NT2/D1 (cell line): ENCODE measurements around the gene TMEM51.
"Not testable (repeated sequence)": the region's sequence is repeated elsewhere in the genome, so short reads cannot be mapped to it uniquely, and the experiment has no call there.

Source experiments
- DNase-seq: peaks from one replicate; pipeline ENCODE4 v3.0.0-alpha.2; 2011; ENCODE audit warnings: low read depth, low spot score
- H3K27me3 ChIP-seq: 2 replicates; pipeline ENCODE4 v1.6.0; 2011; ENCODE audit warnings: mild to moderate bottlenecking; ENCODE audit not compliant: insufficient read length, insufficient read depth
- H3K36me3 ChIP-seq: 2 replicates; pipeline ENCODE4 v1.6.1; 2011; ENCODE audit warnings: mild to moderate bottlenecking, low read length, mixed read lengths; ENCODE audit not compliant: insufficient read depth, insufficient read length
- H3K4me1 ChIP-seq: 2 replicates; pipeline ENCODE4 v1.5.1; 2011; ENCODE audit not compliant: insufficient read depth, insufficient read length
- H3K4me3 ChIP-seq: 2 replicates; pipeline ENCODE4 v1.5.1; 2011; ENCODE audit warnings: low read depth; ENCODE audit not compliant: insufficient read length
- H3K9ac ChIP-seq: 2 replicates; pipeline ENCODE4 v1.6.0; 2011; ENCODE audit warnings: low read depth; ENCODE audit not compliant: insufficient read length
- H3K9me3 ChIP-seq: 2 replicates; pipeline ENCODE4 v1.5.1; 2011; ENCODE audit warnings: mild to moderate bottlenecking, low read length; ENCODE audit not compliant: insufficient read depth
- SUZ12 ChIP-seq: IDR thresholded peaks from 2 replicates; pipeline ENCODE4 v1.6.1; 2011; ENCODE audit not compliant: insufficient read length, insufficient read depth; ENCODE audit errors: extremely low read depth
- YY1 ChIP-seq: IDR thresholded peaks from 2 replicates; pipeline ENCODE4 v1.6.1; 2011; ENCODE audit not compliant: insufficient read length, insufficient read depth
- ZNF274 ChIP-seq: IDR thresholded peaks from 2 replicates; pipeline ENCODE4 v1.6.1; 2011; ENCODE audit warnings: mild to moderate bottlenecking, low read depth, low read length

Gene TMEM51

DNA sequence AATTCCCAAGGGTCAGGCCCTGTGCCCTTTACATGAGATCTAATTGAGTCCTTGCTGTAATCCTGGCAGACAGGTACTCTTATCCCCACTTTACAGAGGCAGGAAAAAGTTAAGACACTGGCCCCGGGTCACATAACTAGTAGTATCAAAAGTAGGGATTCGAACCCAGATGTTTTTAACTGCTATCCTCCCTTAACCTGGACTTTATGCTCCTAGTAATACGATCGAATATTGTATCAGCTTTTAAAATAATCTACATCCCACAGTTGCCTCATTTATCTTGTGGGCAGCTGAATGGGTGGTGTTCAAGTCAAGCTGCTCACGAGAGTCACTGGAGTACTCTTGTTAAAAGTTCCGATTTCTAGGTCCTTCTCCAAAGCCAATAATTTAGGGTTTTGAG lies 25.5 kb upstream of the TMEM51 start:
- no peak for DNase-seq

GRCh38 chr1:15128520-15129313 lies 24.8 kb upstream of the TMEM51 start:
- TF ChIP-seq YY1 = no peak
- TF ChIP-seq ZNF274 = no peak
- no peak for TF ChIP-seq SUZ12
- no peaks in the 10 kb centered on the region for H3K36me3 ChIP-seq
- H3K9ac ChIP-seq = no peak overlapping the region
- peaks cover 3% of the 10 kb centered on the region for H3K4me1 ChIP-seq
- peaks cover 5% of the 10 kb centered on the region; the same call in 1 of the 2 replicates for H3K9me3 ChIP-seq
- no peak overlapping the region for H3K4me3 ChIP-seq
- peak; percentile 39 for DNase-seq
- no peaks in the 10 kb centered on the region for H3K27me3 ChIP-seq

More for the DNA sequence above, 25.5 kb upstream of the TMEM51 start:
- H3K9me3 ChIP-seq = peaks cover 5% of the 10 kb centered on the region; the same call in 1 of the 2 replicates
- H3K27me3 ChIP-seq = no peaks in the 10 kb centered on the region
- no peak overlapping the region for H3K9ac ChIP-seq
- TF ChIP-seq SUZ12 = no peak
- no peak for TF ChIP-seq YY1
- no peak for TF ChIP-seq ZNF274
- H3K36me3 ChIP-seq = no peaks in the 10 kb centered on the region
- H3K4me1 ChIP-seq = peaks cover 3% of the 10 kb centered on the region
- no peak overlapping the region for H3K4me3 ChIP-seq

GRCh38 chr1:15129944-15130343 lies 23.6 kb upstream of the TMEM51 start:
- TF ChIP-seq ZNF274 = no peak
- no peak for TF ChIP-seq SUZ12
- TF ChIP-seq YY1 = no peak
- Histone ChIP-seq H3K27me3 (no peaks in the 10 kb centered on the region), H3K4me1 (peaks cover 3% of the 10 kb centered on the region), H3K4me3 (no peak overlapping the region), H3K9me3 (peaks cover 5% of the 10 kb centered on the region; the same call in 1 of the 2 replicates), H3K9ac (no peak overlapping the region), H3K36me3 (no peaks in the 10 kb centered on the region)
- no peak for DNase-seq

- no peaks in the 10 kb centered on the region for H3K27me3 ChIP-seq
- TF ChIP-seq YY1 (no peak), ZNF274 (no peak), SUZ12 (no peak)
- no peak overlapping the region for H3K9ac ChIP-seq
- no peak overlapping the region for H3K4me3 ChIP-seq
- H3K36me3 ChIP-seq = no peaks in the 10 kb centered on the region
- DNase-seq = no peak
- peaks cover 3% of the 10 kb centered on the region for H3K4me1 ChIP-seq
- peaks cover 5% of the 10 kb centered on the region; the same call in 1 of the 2 replicates for H3K9me3 ChIP-seq
These were observed 22.9 kb upstream of the TMEM51 start for GRCh38 chr1:15130607-15131006.

GRCh38 chr1:15132965-15133364 lies 20.6 kb upstream of the TMEM51 start:
- TF ChIP-seq SUZ12 (no peak), YY1 (no peak), ZNF274 (no peak)
- DNase-seq = no peak

DNA sequence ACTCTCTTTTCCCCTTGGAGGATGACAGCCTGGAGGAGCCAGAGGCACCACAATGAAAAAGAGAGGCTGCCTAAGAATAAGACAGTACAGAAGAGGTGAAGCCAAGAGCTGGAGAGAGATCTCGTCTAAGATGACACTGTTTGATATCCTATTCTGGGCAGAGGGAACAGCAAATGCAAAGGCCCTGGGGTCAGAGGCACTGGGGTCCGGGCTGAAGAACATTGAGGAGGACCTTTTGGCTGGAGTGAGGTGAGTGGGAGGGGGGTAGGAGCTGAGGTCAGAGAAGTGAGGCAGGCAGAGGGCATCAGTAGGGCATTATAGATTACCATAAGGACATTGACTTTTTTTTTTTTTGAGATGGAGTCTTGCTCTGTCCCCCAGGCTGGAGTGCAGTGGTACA lies 19.3 kb upstream of the TMEM51 start:
- TF ChIP-seq YY1 = no peak
- TF ChIP-seq ZNF274 = no peak
- no peak for TF ChIP-seq SUZ12
- DNase-seq = no peak
- peaks cover 5% of the 10 kb centered on the region; the same call in 1 of the 2 replicates for H3K9me3 ChIP-seq
- H3K27me3 ChIP-seq = no peaks in the 10 kb centered on the region
- H3K9ac ChIP-seq = no peak overlapping the region
- no peaks in the 10 kb centered on the region for H3K36me3 ChIP-seq
- no peak overlapping the region for H3K4me3 ChIP-seq
- H3K4me1 ChIP-seq = no peaks in the 10 kb centered on the region

More at GRCh38 chr1:15132965-15133364, 20.6 kb upstream of the TMEM51 start:
- Histone ChIP-seq H3K9me3 (peaks cover 5% of the 10 kb centered on the region; the same call in 1 of the 2 replicates), H3K36me3 (no peaks in the 10 kb centered on the region), H3K27me3 (no peaks in the 10 kb centered on the region), H3K4me1 (peaks cover 3% of the 10 kb centered on the region), H3K4me3 (no peak overlapping the region), H3K9ac (no peak overlapping the region)

- not testable (repeated sequence) for H3K4me1 ChIP-seq, H3K9me3 ChIP-seq, H3K36me3 ChIP-seq, H3K27me3 ChIP-seq, DNase-seq, H3K4me3 ChIP-seq, H3K9ac ChIP-seq
These were observed 17.9 kb upstream of the TMEM51 start for GRCh38 chr1:15135604-15136003.
